ENCODE data around the gene MRFAP1. TPM values are rescaled to one million over a fixed set of nuclear protein-coding genes. Genes with fewer than 3 reads are reported as not detected.

Gene MRFAP1
- total RNA-seq, 1 donor from 2014 or later, result 166 TPM

DNA sequence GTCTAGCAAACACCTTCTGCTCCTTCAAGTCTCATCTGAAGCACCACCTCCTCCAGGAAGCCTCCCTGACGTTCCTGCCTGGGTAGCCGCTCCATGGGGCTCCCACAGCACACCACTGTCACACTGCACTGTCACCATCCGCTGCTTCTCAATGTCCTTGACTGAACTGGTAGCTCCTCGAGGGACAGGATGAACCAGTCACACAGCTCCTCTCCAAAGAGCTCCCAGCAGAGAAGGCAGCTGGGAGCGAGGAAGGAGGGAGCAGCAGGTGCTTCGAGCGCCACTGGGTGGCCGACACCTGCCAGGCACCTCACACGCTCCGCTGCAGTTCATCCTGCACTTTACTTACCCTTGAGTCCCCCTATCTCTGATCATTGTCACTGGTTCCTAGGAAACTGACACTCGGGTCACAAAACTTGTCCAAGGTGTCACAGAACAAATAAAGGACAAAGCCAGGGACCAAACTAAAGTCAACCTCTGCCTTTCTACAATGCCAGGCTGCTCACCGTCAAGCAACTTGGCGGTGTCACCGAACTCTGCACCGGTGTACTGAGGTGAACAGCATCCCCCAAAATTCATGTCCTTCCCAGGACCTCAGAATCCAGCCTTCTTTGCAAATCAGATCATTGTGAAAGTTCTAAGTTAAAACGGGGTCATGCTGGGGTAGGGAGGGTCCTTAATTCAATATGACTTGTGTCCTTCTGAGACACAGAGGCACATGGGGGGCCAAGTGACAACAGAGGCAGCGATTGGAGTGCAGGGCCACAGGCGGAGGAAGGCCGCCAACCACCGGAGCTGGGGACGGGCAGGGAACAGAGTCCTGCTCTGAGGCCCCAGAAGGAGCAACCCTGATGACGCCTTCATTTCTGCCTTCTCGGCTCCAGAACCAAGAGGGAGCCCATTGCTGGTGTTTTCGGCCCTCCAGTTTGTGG lies 47.7 kb downstream of the MRFAP1 start:
- no peaks in the 10 kb centered on the region for H3K9me3 ChIP-seq
- TF ChIP-seq, protein P1, sequence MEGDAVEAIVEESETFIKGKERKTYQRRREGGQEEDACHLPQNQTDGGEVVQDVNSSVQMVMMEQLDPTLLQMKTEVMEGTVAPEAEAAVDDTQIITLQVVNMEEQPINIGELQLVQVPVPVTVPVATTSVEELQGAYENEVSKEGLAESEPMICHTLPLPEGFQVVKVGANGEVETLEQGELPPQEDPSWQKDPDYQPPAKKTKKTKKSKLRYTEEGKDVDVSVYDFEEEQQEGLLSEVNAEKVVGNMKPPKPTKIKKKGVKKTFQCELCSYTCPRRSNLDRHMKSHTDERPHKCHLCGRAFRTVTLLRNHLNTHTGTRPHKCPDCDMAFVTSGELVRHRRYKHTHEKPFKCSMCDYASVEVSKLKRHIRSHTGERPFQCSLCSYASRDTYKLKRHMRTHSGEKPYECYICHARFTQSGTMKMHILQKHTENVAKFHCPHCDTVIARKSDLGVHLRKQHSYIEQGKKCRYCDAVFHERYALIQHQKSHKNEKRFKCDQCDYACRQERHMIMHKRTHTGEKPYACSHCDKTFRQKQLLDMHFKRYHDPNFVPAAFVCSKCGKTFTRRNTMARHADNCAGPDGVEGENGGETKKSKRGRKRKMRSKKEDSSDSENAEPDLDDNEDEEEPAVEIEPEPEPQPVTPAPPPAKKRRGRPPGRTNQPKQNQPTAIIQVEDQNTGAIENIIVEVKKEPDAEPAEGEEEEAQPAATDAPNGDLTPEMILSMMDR (IDR thresholded peaks at IDR 0.05), result no peak
- TF ChIP-seq POLR2AphosphoS5 (IDR thresholded peaks at IDR 0.05; ENCODE audit: insufficient read depth in 1 of 2, low read depth in 1 of 2) (peak in 1 of 2 donors; percentile 13), POLR2A (IDR thresholded peaks at IDR 0.05) (no peak)
- H3K4me3 ChIP-seq, result peak overlapping the region in 1 of 2 donors; percentile 7
- peaks cover 33% of the 10 kb centered on the region for H3K4me1 ChIP-seq
- no peaks in the 10 kb centered on the region for H3K27me3 ChIP-seq
- H3K36me3 ChIP-seq, result no peaks in the 10 kb centered on the region
- intact Hi-C loops (cut with DNase I), result no loop called here
- H3K27ac ChIP-seq, result no peak overlapping the region
- DNase-seq (ENCODE audit: extremely low spot score in 2 of 2), result no peak

DNA sequence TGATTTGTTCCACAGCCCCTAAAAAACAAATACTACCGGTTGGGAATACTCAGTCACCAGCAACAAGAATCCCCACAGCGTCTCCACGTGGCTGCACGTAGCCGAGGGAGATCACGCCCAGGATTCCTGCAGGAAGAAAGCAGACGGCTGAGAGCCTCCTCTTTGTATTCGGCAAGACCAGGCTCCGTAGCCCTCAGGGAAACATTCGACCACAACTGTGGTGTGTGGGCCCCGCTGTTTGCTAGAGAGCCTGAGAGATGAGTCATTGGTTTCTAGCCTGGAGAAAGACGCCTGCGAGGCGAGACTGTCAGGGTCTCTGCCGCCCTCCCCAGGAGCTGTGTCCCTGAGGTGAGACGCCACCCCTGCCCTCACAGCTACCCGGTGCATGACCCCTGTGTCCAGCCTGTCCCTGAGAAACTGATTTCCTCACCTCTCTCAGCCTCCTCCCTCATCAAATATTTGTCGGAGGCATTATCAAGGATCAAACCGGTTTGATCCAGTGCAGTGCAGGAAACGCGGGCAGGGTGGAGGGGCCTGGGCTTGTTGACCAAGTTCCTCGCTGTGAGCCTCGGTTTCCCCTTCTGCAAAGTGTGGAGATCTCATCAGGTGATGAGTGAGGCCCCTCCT lies 48.5 kb downstream of the MRFAP1 start:
- H3K27me3 ChIP-seq, result no peaks in the 10 kb centered on the region
- H3K9me3 ChIP-seq, result no peaks in the 10 kb centered on the region
- TF ChIP-seq POLR2AphosphoS5 (IDR thresholded peaks at IDR 0.05; ENCODE audit: insufficient read depth in 1 of 2, low read depth in 1 of 2), result no peak
- TF ChIP-seq POLR2A (IDR thresholded peaks at IDR 0.05), result no peak
- TF ChIP-seq, protein P1 (IDR thresholded peaks at IDR 0.05), result no peak
- intact Hi-C loops (cut with DNase I), result no loop called here
- no peaks in the 10 kb centered on the region for H3K36me3 ChIP-seq
- H3K4me3 ChIP-seq, result peak overlapping the region in 1 of 2 donors; percentile 7
- H3K4me1 ChIP-seq, result peaks cover 41% of the 10 kb centered on the region
- peak overlapping the region; percentile 20 for H3K27ac ChIP-seq
- no peak for DNase-seq (ENCODE audit: extremely low spot score in 2 of 2)

- intact Hi-C loops (cut with DNase I), result no loop called here
- no peak for DNase-seq (ENCODE audit: extremely low spot score in 2 of 2)
- TF ChIP-seq POLR2A (IDR thresholded peaks at IDR 0.05), result no peak
- TF ChIP-seq, protein P1 (IDR thresholded peaks at IDR 0.05), result no peak
- TF ChIP-seq POLR2AphosphoS5 (IDR thresholded peaks at IDR 0.05; ENCODE audit: insufficient read depth in 1 of 2, low read depth in 1 of 2), result no peak
- Histone ChIP-seq H3K27me3 (no peaks in the 10 kb centered on the region), H3K9me3 (no peaks in the 10 kb centered on the region), H3K4me3 (peak overlapping the region in 1 of 2 donors; percentile 7), H3K36me3 (no peaks in the 10 kb centered on the region), H3K4me1 (peaks cover 46% of the 10 kb centered on the region), H3K27ac (peak overlapping the region; percentile 20)
Observed at GRCh38 chr4:6689506-6689960, 49.0 kb downstream of the MRFAP1 start.

Other genes with a start within 250 kb of the MRFAP1 start
- gene PPP2R2C, start 168.1 kb upstream of the MRFAP1 start, total RNA-seq, result 17.2 TPM
- gene MAN2B2, start 65.5 kb upstream of the MRFAP1 start, total RNA-seq, result 26.3 TPM
- gene S100P, start 53.2 kb downstream of the MRFAP1 start, total RNA-seq, result 18.2 TPM
- gene MRFAP1L1, start 69.2 kb downstream of the MRFAP1 start, total RNA-seq, result 73.9 TPM
- 34.9 TPM for gene BLOC1S4, start 75.5 kb downstream of the MRFAP1 start, total RNA-seq
- 29.0 TPM for gene KIAA0232, start 142.0 kb downstream of the MRFAP1 start, total RNA-seq